22Rv1 (cell line): Measurements from ENCODE around the gene ARID3A.

Experiments
- H3K27ac ChIP-seq: fragments of 450-650 bp; 2 replicates; pipeline ENCODE4 v1.5.1; 2017
- ZFX ChIP-seq: fragments of 450-650 bp; IDR thresholded peaks from 2 replicates; pipeline ENCODE4 v1.6.1; 2017; ENCODE audit warnings: antibody characterized with exemption, borderline replicate concordance
- TF ChIP-seq, protein P1 (sequence below): fragments of 450-650 bp; IDR thresholded peaks from 2 replicates; pipeline ENCODE4 v1.5.1; 2017; ENCODE audit warnings: mild to moderate bottlenecking

Gene ARID3A

DNA sequence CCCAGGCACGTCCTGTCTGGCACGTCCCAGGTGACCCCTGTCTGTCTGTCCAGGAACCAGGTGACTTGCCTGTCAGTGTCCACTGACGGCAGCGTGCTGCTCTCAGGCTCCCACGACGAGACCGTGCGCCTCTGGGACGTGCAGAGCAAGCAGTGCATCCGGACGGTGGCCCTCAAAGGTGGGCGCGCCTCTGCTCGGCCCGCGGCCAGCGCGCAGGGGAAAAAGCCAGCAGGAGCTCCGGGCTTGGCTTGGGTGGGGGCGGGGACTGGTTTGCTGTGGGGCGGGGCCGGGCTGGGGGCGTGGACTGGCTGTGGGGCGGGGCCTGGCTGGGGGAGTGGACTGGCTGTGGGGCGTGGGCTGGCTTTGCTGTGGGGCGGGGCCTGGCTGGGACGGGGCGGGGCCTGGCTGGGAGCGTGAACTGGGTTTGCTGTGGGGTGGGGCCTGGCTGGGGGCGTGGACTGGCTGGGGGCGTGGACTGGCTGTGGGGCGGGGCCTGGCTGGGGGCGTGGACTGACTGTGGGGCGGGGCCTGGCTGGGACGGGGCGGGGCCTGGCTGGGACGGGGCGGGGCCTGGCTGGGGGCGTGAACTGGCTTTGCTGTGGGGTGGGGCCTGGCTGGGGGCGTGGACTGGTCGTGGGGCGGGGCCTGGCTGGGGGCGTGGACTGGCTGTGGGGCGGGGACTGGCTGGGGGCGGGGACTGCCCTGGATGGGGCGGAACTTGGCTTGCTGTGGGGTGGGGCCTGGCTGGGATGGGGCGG is 65.5 kb downstream of the ARID3A start:
- TF ChIP-seq, protein P1, sequence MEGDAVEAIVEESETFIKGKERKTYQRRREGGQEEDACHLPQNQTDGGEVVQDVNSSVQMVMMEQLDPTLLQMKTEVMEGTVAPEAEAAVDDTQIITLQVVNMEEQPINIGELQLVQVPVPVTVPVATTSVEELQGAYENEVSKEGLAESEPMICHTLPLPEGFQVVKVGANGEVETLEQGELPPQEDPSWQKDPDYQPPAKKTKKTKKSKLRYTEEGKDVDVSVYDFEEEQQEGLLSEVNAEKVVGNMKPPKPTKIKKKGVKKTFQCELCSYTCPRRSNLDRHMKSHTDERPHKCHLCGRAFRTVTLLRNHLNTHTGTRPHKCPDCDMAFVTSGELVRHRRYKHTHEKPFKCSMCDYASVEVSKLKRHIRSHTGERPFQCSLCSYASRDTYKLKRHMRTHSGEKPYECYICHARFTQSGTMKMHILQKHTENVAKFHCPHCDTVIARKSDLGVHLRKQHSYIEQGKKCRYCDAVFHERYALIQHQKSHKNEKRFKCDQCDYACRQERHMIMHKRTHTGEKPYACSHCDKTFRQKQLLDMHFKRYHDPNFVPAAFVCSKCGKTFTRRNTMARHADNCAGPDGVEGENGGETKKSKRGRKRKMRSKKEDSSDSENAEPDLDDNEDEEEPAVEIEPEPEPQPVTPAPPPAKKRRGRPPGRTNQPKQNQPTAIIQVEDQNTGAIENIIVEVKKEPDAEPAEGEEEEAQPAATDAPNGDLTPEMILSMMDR: no peak
- TF ChIP-seq ZFX: no peak
- peak overlapping the region; percentile 51 for H3K27ac ChIP-seq

DNA sequence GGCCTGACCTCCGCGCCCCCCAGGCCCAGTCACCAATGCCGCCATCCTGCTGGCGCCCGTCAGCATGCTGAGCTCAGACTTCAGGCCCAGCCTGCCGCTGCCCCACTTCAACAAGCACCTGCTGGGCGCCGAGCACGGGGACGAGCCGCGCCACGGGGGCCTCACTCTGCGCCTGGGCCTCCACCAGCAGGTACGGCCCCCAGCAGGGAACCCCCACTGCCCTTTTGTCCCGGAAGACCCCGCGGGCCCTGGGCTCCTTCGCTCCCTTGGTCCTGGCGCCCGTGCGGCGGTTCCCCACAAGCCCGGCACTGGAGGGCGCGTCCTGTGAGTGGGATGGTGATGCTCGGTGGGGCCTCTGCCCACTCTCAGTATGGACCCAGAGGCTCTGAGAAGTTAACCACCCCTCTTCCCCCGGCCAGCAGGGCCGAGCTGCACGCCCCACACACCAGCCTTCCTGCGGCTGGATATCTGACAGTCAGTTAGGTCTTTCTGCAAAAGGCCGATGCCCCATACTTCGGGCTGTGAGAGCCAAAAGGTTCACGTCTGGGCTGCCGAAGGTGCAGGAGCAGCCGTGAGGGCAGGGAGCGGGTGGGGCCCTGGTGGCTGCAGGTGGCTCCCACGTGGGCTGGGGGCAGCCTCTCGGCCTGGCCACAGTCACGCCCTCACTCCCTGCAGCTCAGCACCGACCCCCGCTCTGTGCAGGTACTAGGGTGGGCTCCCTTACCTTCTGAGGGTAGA is 66.3 kb downstream of the ARID3A start:
- TF ChIP-seq, protein P1: no peak
- TF ChIP-seq ZFX: no peak
- no peak overlapping the region for H3K27ac ChIP-seq

DNA sequence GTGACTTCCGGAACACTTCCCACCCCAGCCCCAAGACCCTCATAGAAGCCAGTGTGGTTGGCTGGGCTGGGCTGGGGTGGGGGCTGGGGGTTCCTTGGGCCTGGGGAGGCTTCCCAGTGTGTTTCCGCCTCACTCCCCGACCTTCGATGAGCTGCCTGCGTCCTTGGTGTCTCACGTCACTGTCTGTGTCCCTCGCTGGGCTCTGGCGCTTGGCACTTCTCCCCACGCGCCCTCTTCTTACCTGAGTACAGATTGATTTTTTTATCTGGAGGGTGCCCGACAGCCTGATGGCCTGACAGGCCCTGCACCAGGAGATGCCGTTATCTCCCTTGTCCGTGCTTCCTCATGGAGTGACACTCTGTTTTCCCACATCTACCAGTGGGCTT is 66.8 kb downstream of the ARID3A start:
- no peak overlapping the region for H3K27ac ChIP-seq
- TF ChIP-seq, protein P1: no peak
- no peak for TF ChIP-seq ZFX

DNA sequence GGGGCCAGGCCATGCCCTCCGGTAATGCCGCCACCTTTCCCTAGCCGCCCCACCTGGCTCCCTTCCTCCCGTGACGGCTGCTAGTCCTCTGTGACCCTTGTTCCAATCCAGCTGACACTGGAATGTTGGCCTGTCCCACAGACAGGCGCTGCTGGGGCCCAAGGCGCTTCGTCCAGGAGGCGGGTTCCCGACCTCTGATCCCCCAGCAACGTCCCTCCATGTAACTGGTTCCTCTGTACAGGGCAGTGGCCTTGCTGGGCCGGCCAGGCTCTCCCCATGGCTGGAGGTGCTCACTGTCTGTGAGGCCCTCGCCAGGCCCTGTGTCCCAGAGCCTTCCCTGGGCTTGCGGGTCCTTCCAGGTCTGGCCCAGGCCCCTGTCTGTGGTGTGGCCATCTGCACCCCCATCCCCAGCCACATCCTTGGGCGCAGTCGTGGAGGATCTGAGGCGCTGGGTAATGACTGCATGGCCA is 67.6 kb downstream of the ARID3A start:
- TF ChIP-seq, protein P1: no peak
- no peak for TF ChIP-seq ZFX
- H3K27ac ChIP-seq: no peak overlapping the region

DNA sequence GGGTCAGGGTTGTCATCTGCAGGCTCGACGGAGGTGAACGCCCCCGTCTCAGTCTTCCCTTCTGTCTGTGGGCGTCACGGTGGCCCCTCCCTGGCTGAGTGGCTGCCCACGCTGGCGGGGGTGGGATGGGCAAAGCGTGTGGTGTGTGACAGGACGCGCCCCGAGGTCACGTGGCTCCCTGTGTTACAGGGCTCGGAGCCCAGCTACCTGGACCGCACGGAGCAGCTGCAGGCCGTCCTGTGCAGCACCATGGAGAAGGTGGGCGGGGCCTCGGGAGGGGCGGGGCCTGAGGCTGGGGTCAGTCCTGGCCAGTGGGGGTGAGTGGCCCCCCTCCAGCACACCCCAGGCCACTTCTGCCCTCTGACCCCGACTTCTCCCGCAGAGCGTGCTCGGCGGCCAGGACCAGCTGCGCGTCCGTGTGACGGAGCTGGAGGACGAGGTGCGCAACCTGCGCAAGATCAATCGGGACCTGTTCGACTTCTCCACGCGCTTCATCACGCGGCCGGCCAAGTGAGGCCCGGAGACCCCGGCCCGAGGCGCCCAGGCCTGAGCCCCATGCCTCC is 68.1 kb downstream of the ARID3A start:
- H3K27ac ChIP-seq: no peak overlapping the region
- no peak for TF ChIP-seq ZFX
- TF ChIP-seq, protein P1: no peak

DNA sequence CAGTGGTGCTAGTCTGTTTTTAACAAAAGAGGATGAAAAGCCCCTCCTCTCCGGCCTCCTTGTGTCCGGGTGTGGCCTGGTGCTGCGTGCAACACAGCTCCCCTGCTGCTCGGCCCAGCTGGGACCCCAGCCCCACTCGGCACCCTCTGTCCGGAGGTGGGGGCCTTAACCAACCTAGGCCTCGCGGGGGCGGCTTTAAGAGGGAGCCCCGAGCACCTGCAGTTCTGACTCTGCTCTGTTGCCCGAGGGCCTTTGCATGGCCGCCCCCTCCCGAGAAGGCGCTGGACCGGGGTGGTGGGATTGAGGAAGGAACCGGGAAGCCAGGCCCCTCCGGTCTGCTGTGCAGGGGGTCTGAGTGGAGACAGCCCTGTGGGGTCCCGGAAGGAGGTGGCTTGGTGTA is 68.7 kb downstream of the ARID3A start:
- TF ChIP-seq, protein P1: no peak
- no peak for TF ChIP-seq ZFX
- H3K27ac ChIP-seq: no peak overlapping the region
